Sigmoid colon (tissue), 4 donors: ENCODE results near the gene PHOX2B.

Source experiments
- CTCF ChIP-seq, 4 experiments: fragments of 450-650 bp in 3 of 4; fragments of 200-600 bp in 1 of 4; IDR thresholded peaks; one replicate each; pipeline ENCODE4 v1.5.1; 2016 to 2019; ENCODE audit warnings: antibody characterized with exemption in 4 of 4, mild to moderate bottlenecking in 3 of 4, moderate library complexity in 2 of 4
- EP300 ChIP-seq, 4 donors: sonication (generic); formaldehyde crosslinking; IDR thresholded peaks; one replicate each; pipeline ENCODE4 v1.6.1; 2017; ENCODE audit warnings: antibody characterized with exemption in 4 of 4
- POLR2A ChIP-seq, 2 donors: fragments of 450-650 bp; IDR thresholded peaks; one replicate each; pipeline ENCODE4 v1.6.1; 2016; ENCODE audit warnings: antibody characterized with exemption in 2 of 2, mild to moderate bottlenecking in 2 of 2, moderate library complexity in 2 of 2
- POLR2AphosphoS5 ChIP-seq, 4 donors: sonication (generic); formaldehyde crosslinking; IDR thresholded peaks; one replicate each; pipeline ENCODE4 v1.6.1; 2017; ENCODE audit warnings: antibody characterized with exemption in 4 of 4

GRCh38 chr4:41751449-41752061, 3.0 kb upstream of the PHOX2B start:
- TF ChIP-seq CTCF (IDR thresholded peaks at IDR 0.05): no peak
- no peak for TF ChIP-seq POLR2A (IDR thresholded peaks at IDR 0.05)
- TF ChIP-seq POLR2AphosphoS5 (IDR thresholded peaks at IDR 0.05): no peak
- TF ChIP-seq EP300 (IDR thresholded peaks at IDR 0.05): no peak
